Ishikawa (cell line): ENCODE measurements around the gene MYBPC2.

Source experiments
- FOXM1 ChIP-seq: IDR thresholded peaks from 2 replicates; pipeline ENCODE4 v1.6.1; 2012; ENCODE audit warnings: low read depth, borderline replicate concordance
- YY1 ChIP-seq: IDR thresholded peaks from 2 replicates; pipeline ENCODE4 v1.6.1; 2012; ENCODE audit warnings: low read depth
- TF ChIP-seq, protein P1 (sequence below): IDR thresholded peaks from 2 replicates; pipeline ENCODE4 v1.6.1; 2012
- TF ChIP-seq, protein P2 (sequence below): IDR thresholded peaks from 2 replicates; pipeline ENCODE4 v1.6.1; 2012; ENCODE audit warnings: low read depth, mild to moderate bottlenecking

DNA sequence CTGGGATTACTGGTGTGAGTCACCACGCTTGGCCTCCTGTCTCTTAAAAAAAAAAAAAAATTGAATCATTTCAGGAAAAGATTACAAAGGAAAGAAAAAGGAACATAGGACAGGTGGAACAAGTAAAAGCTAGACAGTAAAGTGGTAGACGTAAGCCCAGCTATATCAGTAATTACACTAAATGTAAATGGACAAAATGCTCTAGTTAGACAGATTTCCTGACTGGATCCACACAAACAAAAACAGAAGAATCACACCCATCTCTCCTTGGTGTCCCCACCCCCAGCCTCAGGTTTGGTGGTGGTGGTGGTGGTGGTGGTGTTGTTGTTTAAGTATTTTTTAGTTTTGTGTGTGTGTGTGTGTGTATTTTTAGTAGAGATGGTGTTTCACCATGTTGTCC lies 20.3 kb upstream of the MYBPC2 start:
- TF ChIP-seq, protein P1, sequence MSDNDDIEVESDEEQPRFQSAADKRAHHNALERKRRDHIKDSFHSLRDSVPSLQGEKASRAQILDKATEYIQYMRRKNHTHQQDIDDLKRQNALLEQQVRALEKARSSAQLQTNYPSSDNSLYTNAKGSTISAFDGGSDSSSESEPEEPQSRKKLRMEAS: no peak
- no peak for TF ChIP-seq FOXM1
- no peak for TF ChIP-seq YY1
- TF ChIP-seq, protein P2, sequence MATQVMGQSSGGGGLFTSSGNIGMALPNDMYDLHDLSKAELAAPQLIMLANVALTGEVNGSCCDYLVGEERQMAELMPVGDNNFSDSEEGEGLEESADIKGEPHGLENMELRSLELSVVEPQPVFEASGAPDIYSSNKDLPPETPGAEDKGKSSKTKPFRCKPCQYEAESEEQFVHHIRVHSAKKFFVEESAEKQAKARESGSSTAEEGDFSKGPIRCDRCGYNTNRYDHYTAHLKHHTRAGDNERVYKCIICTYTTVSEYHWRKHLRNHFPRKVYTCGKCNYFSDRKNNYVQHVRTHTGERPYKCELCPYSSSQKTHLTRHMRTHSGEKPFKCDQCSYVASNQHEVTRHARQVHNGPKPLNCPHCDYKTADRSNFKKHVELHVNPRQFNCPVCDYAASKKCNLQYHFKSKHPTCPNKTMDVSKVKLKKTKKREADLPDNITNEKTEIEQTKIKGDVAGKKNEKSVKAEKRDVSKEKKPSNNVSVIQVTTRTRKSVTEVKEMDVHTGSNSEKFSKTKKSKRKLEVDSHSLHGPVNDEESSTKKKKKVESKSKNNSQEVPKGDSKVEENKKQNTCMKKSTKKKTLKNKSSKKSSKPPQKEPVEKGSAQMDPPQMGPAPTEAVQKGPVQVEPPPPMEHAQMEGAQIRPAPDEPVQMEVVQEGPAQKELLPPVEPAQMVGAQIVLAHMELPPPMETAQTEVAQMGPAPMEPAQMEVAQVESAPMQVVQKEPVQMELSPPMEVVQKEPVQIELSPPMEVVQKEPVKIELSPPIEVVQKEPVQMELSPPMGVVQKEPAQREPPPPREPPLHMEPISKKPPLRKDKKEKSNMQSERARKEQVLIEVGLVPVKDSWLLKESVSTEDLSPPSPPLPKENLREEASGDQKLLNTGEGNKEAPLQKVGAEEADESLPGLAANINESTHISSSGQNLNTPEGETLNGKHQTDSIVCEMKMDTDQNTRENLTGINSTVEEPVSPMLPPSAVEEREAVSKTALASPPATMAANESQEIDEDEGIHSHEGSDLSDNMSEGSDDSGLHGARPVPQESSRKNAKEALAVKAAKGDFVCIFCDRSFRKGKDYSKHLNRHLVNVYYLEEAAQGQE: no peak
